Fibroblast of the aortic adventitia (primary cell): Measurements from ENCODE around the gene EGR4. TPM values are rescaled to one million over a fixed set of nuclear protein-coding genes. Genes with fewer than 3 reads are reported as not detected.

Experiments
- DNase-seq: peaks from one replicate; pipeline ENCODE4 v3.0.0-alpha.2; 2010; ENCODE audit warnings: low read depth
- H3K4me3 ChIP-seq: 2 replicates; pipeline ENCODE4 v1.5.1; 2011; ENCODE audit warnings: low read depth, mild to moderate bottlenecking, control low read depth, low read length, moderate library complexity
- total RNA-seq: library from RNA; depleted of rRNA; stranded (reverse); fragments of >200 nt; gene quantifications from 2 replicates; pipeline ENCODE4 v1.2.3, GENCODE V29; 2012; ENCODE audit warnings: low replicate concordance
- TF ChIP-seq, protein P1 (sequence below): IDR thresholded peaks from 2 replicates; pipeline ENCODE4 v1.5.1; 2011; ENCODE audit warnings: mild to moderate bottlenecking, low read length, control low read depth, inconsistent platforms; ENCODE audit not compliant: insufficient read depth

EGR4 gene
- total RNA-seq, 1 donor, result not detected

DNA sequence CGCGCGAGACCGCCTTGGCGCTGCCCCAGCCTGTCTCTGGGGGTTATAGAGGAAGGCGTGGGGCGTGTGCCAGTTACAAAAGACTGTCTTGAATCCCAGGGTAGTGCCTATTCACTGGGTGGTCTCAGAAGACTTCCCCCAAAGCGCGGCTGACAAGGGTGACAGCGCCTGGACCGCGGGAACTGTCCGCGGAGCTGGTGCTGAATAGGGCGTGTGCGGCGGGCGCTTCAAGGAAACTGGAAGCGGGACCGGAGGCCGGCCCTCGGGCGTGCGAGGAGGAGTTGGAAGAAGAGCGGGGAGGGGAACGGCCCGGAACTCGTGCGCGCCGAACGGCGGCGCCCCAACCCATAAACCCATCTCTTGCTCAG, 2.3 kb downstream of the EGR4 start:
- peak overlapping the region; percentile 37 for H3K4me3 ChIP-seq
- TF ChIP-seq, protein P1, sequence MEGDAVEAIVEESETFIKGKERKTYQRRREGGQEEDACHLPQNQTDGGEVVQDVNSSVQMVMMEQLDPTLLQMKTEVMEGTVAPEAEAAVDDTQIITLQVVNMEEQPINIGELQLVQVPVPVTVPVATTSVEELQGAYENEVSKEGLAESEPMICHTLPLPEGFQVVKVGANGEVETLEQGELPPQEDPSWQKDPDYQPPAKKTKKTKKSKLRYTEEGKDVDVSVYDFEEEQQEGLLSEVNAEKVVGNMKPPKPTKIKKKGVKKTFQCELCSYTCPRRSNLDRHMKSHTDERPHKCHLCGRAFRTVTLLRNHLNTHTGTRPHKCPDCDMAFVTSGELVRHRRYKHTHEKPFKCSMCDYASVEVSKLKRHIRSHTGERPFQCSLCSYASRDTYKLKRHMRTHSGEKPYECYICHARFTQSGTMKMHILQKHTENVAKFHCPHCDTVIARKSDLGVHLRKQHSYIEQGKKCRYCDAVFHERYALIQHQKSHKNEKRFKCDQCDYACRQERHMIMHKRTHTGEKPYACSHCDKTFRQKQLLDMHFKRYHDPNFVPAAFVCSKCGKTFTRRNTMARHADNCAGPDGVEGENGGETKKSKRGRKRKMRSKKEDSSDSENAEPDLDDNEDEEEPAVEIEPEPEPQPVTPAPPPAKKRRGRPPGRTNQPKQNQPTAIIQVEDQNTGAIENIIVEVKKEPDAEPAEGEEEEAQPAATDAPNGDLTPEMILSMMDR, result no peak
- peak; percentile 45 for DNase-seq

DNA sequence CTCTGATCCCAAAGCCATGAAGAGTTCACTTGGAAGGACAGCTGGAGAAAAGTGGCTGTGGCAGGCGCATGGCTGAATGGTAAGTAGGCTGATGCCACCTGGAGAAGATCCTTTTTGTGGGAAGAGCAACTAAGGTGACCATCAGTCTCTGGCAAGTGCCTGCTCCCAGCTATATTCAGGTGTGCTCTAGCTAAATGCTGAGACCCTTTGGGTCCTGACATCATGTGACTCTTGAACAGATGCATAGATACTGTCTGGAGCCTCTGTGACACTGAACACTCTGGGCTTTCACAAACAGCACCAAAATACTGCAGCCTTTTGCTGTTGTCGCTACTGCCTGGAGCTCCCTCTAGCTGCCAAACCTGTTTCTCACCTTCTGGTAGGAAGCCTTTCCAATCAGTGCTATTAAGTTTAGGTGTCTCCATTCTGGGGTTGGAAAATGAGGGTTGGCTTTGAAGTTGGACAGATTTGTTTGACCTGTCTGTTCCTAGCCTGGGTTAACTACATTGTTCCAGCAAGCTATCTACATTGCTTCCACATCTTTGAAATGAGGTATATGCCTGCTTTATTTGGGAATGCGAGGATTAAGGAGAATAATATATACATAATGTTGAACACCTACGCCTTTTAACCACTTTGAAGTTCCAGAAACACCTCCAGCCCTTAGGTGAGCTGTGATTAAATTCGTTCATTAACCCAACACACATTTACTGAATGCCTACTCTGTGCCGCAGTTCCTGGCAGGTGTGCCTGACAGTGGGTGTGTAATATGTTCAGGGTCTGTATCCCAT, 3.1 kb downstream of the EGR4 start:
- TF ChIP-seq, protein P1, result peak; percentile 62
- peak; percentile 14 for DNase-seq
- no peak overlapping the region for H3K4me3 ChIP-seq

DNA sequence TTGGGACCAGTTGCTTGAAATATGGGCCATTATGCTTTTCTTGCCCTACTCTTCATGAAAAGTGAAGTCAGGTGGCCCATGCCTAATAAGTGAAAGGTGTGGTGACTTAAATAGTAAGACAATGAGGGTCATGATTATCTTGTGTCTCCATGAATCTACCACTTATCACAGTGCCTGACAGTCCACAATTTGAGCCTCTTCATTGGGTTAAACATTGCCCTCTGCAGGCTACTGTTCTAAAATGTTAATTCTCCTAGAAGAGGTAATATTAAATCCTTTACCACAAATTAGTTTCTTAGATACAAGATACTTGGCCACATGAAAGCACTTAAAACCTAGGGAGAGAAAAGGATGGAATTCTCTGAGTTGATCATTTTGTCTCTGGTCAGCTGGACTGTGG, 4.0 kb downstream of the EGR4 start:
- no peak for DNase-seq
- no peak overlapping the region for H3K4me3 ChIP-seq
- TF ChIP-seq, protein P1, result no peak

DNA sequence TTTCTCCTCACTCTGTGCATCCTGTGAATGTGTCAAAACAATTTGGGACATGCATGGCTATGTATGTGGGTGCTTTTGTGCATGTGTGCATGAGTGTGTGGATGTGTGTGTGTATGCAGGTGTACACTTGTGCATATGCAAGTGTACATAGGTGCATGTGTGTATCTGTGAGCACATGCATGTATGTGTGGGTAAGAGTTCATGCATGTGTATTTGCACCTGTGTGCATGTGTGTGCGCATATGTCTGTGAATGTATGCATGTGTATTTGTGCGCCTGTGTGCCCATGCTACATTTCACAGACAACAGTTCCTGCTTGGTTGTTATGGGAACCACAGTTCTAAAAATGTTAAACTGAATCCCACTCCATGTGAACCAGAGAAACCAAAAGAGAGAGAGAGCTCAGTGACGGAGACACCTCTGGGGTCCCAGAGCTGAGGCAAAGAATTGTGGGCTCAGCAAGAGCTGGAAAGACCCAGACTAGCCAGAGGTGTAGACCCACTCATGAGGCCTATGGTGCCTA, 7.2 kb downstream of the EGR4 start:
- TF ChIP-seq, protein P1, result no peak
- H3K4me3 ChIP-seq, result no peak overlapping the region
- DNase-seq, result no peak

DNA sequence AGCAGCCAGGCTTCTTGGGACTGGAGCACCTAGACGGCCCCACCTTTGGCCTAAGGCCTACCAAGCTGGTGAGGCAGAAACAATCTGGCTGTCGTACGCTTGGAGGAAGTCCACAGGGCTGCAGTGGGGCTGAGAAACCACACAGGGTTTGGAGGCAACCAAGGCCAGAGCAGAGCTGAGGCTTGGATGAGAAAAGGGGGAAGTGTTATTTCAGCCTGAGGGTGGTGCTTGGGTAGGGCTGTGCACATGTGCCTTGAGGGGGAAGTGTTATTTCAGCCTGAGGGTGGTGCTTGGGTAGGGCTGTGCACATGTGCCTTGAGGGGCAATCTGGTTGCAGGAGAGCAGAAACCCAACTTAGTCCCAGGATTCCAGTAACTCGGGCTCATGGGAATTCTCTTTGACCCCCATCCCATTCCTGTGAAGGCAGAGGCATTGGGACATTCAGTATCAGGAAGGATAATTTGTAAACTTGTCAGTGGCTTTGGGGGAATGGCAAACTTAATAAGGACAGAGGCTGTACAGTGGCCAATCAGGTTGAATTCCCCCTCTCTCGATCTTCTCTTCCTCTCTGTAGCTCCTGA, 8.1 kb downstream of the EGR4 start:
- no peak for DNase-seq
- H3K4me3 ChIP-seq, result no peak overlapping the region
- TF ChIP-seq, protein P1, result no peak

DNA sequence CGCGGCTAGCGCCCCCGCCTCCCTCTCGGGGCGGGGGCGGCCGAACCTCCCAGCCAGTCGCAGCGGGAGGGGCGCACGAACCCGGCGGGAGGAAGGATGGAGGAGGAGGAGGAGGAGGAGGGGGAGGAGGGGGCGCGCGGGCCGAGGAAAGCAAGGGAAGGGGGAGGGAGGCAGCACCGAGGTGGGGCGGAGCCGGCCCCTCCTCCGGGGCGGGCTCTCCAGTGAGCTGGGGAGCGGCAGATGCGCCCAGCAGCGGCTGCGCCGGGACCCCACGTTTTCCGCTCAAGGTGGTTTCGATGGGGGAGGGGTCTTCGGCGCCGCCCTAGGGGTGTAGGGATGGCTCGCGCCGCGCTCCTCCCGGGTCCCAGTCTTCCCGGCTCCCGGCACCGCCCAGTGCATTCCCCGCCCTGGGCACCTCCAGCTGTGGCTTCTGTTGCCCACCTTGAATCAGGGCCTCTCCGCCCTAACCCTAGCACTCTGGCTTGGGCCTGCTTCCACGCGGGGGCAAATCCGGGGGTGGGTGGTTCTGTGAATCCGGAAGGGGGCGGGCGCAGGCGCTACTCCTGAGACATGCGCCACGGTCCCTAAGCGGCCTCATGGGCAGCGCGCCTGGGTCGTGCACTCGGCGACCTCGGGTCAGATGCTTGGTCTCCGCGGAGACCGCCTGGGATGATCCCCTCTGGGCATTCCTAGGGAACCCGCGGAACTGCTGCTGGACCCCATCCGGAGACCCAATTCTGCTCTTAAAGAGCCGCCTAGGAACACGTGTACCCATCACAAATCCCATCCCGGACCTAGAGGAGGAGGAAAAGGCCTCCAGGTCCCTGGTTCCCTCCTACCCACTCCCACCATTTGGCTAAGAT, 8.8 kb downstream of the EGR4 start, which contains the start of gene FBXO41:
FBXO41 (minus strand) TSS at position 183 of the 863 bp plus-strand sequence. CDS start 14,848 bp downstream, outside the sequence.
- no peak for DNase-seq
- H3K4me3 ChIP-seq, result peak within 1 kb of the TSS; percentile 63
- TF ChIP-seq, protein P1, result no peak
